ENCODE measurements around the gene IGFL3. TPM values are rescaled to one million over a fixed set of nuclear protein-coding genes. Genes with fewer than 3 reads are reported as not detected.

The IGFL3 gene
- polyA plus RNA-seq, 1 donor from 2014 or later, result not detected

- Histone ChIP-seq H3K79me2 (replicated peaks; ENCODE audit: insufficient read depth, low read length) (no peaks in the 10 kb centered on the region), H3K9ac (ENCODE audit: low read length) (no peak overlapping the region), H3K4me3 (ENCODE audit: low read length) (no peak overlapping the region), H3K36me3 (ENCODE audit: insufficient read depth, low read length) (no peaks in the 10 kb centered on the region), H3K9me3 (ENCODE audit: low read length) (peaks cover 5% of the 10 kb centered on the region), H2AFZ (ENCODE audit: low read depth, low read length) (no peak overlapping the region), H3K27me3 (ENCODE audit: insufficient read depth, low read depth, low read length) (no peaks in the 10 kb centered on the region), H3K9me2 (ENCODE audit: insufficient read depth, low read length) (no peaks in the 10 kb centered on the region), H4K20me1 (ENCODE audit: insufficient read depth) (no peaks in the 10 kb centered on the region), H3F3A (ENCODE audit: insufficient read depth, low read length, poor library complexity, severe bottlenecking) (no peaks in the 10 kb centered on the region), H3K27ac (ENCODE audit: low read length) (no peak overlapping the region), H3K4me2 (ENCODE audit: low read length) (no peak overlapping the region)
- no peak for TF ChIP-seq MXI1 (conservative IDR thresholded peaks at IDR 0.05; ENCODE audit: poor library complexity, severe bottlenecking)
Observed at GRCh38 chr19:46082728-46083050, 41.8 kb downstream of the IGFL3 start.

GRCh38 chr19:46081928-46082727, 42.4 kb downstream of the IGFL3 start:
- Histone ChIP-seq H3K4me2 (ENCODE audit: low read length) (no peak overlapping the region), H3K27me3 (ENCODE audit: insufficient read depth, low read depth, low read length) (peaks cover 2% of the 10 kb centered on the region), H3K79me2 (replicated peaks; ENCODE audit: insufficient read depth, low read length) (no peaks in the 10 kb centered on the region), H2AFZ (ENCODE audit: low read depth, low read length) (no peak overlapping the region), H3K9me3 (ENCODE audit: low read length) (peaks cover 5% of the 10 kb centered on the region), H3K9me2 (ENCODE audit: insufficient read depth, low read length) (no peaks in the 10 kb centered on the region), H3K4me3 (ENCODE audit: low read length) (no peak overlapping the region), H3K27ac (ENCODE audit: low read length) (no peak overlapping the region), H3K36me3 (ENCODE audit: insufficient read depth, low read length) (no peaks in the 10 kb centered on the region), H3F3A (ENCODE audit: insufficient read depth, low read length, poor library complexity, severe bottlenecking) (no peaks in the 10 kb centered on the region), H4K20me1 (ENCODE audit: insufficient read depth) (no peaks in the 10 kb centered on the region), H3K9ac (ENCODE audit: low read length) (no peak overlapping the region)
- TF ChIP-seq SMC3 (conservative IDR thresholded peaks at IDR 0.05; ENCODE audit: poor library complexity) (peak; percentile 88), RAD21 (conservative IDR thresholded peaks at IDR 0.05) (peak; percentile 73), MXI1 (conservative IDR thresholded peaks at IDR 0.05; ENCODE audit: poor library complexity, severe bottlenecking) (no peak), CTCF (IDR thresholded peaks at IDR 0.05; ENCODE audit: poor library complexity, severe bottlenecking) (peak; percentile 79), TAF1 (IDR thresholded peaks at IDR 0.05; ENCODE audit: low read depth) (no peak), EZH2 (IDR thresholded peaks at IDR 0.05; ENCODE audit: borderline replicate concordance, insufficient read depth, low read length, poor library complexity, severe bottlenecking) (no peak)

GRCh38 chr19:46080561-46080960, 43.9 kb downstream of the IGFL3 start:
- H3K9me2 ChIP-seq (ENCODE audit: insufficient read depth, low read length), result no peaks in the 10 kb centered on the region
- no peaks in the 10 kb centered on the region for H3K36me3 ChIP-seq (ENCODE audit: insufficient read depth, low read length)
- no peak overlapping the region for H3K4me3 ChIP-seq (ENCODE audit: low read length)
- no peaks in the 10 kb centered on the region for H4K20me1 ChIP-seq (ENCODE audit: insufficient read depth)
- H3K27me3 ChIP-seq (ENCODE audit: insufficient read depth, low read depth, low read length), result peaks cover 17% of the 10 kb centered on the region
- H3K9ac ChIP-seq (ENCODE audit: low read length), result no peak overlapping the region
- no peaks in the 10 kb centered on the region for H3K79me2 ChIP-seq (replicated peaks; ENCODE audit: insufficient read depth, low read length)
- no peaks in the 10 kb centered on the region for H3F3A ChIP-seq (ENCODE audit: insufficient read depth, low read length, poor library complexity, severe bottlenecking)
- peaks cover 5% of the 10 kb centered on the region for H3K9me3 ChIP-seq (ENCODE audit: low read length)
- no peak overlapping the region for H2AFZ ChIP-seq (ENCODE audit: low read depth, low read length)
- no peak for TF ChIP-seq MXI1 (conservative IDR thresholded peaks at IDR 0.05; ENCODE audit: poor library complexity, severe bottlenecking)
- no peak for TF ChIP-seq RAD21 (conservative IDR thresholded peaks at IDR 0.05)
- TF ChIP-seq EZH2 (IDR thresholded peaks at IDR 0.05; ENCODE audit: borderline replicate concordance, insufficient read depth, low read length, poor library complexity, severe bottlenecking), result no peak
- no peak for TF ChIP-seq TAF1 (IDR thresholded peaks at IDR 0.05; ENCODE audit: low read depth)
- no peak for TF ChIP-seq EP300 (conservative IDR thresholded peaks at IDR 0.05; ENCODE audit: poor library complexity, severe bottlenecking)
- no peak for TF ChIP-seq SMC3 (conservative IDR thresholded peaks at IDR 0.05; ENCODE audit: poor library complexity)
- TF ChIP-seq REST (IDR thresholded peaks at IDR 0.05; ENCODE audit: borderline replicate concordance), result no peak
- TF ChIP-seq POLR2AphosphoS5 (IDR thresholded peaks at IDR 0.05), result no peak
- H3K27ac ChIP-seq (ENCODE audit: low read length), result no peak overlapping the region
- H3K4me2 ChIP-seq (ENCODE audit: low read length), result no peak overlapping the region
